ENCODE results near the gene VPS37C.
A peak's percentile ranks its signal among the peaks of the same experiment; 100 is the strongest.

VPS37C gene

GRCh38 chr11:61128947-61129638 is 32.1 kb downstream of the VPS37C start:
- H3K27ac ChIP-seq = peak overlapping the region; percentile 58
- TF ChIP-seq CTCF (conservative IDR thresholded peaks at IDR 0.05) (no peak), ZFX (IDR thresholded peaks at IDR 0.05) (no peak)

GRCh38 chr11:61127991-61128390 is 33.2 kb downstream of the VPS37C start:
- no peak for TF ChIP-seq CTCF (conservative IDR thresholded peaks at IDR 0.05)
- TF ChIP-seq ZFX (IDR thresholded peaks at IDR 0.05) = no peak
- no peak overlapping the region for H3K27ac ChIP-seq

GRCh38 chr11:61126256-61126655 is 35.0 kb downstream of the VPS37C start:
- TF ChIP-seq ZFX (IDR thresholded peaks at IDR 0.05) = no peak
- no peak for TF ChIP-seq CTCF (conservative IDR thresholded peaks at IDR 0.05)
- H3K27ac ChIP-seq = no peak overlapping the region

GRCh38 chr11:61125310-61125684 is 35.9 kb downstream of the VPS37C start:
- TF ChIP-seq ZFX (IDR thresholded peaks at IDR 0.05) (no peak), CTCF (conservative IDR thresholded peaks at IDR 0.05) (no peak)

GRCh38 chr11:61124574-61125309 is 36.5 kb downstream of the VPS37C start:
- H3K27ac ChIP-seq = no peak overlapping the region
- TF ChIP-seq ZFX (IDR thresholded peaks at IDR 0.05) = no peak
- TF ChIP-seq CTCF (conservative IDR thresholded peaks at IDR 0.05) = no peak

More at GRCh38 chr11:61125310-61125684, 35.9 kb downstream of the VPS37C start:
- H3K27ac ChIP-seq = no peak overlapping the region

- TF ChIP-seq ZFX (IDR thresholded peaks at IDR 0.05) (no peak), CTCF (conservative IDR thresholded peaks at IDR 0.05) (no peak)
Measured at GRCh38 chr11:61123775-61124571, 37.3 kb downstream of the VPS37C start.

GRCh38 chr11:61122761-61123160 is 38.5 kb downstream of the VPS37C start:
- H3K27ac ChIP-seq = no peak overlapping the region
- no peak for TF ChIP-seq CTCF (conservative IDR thresholded peaks at IDR 0.05)
- TF ChIP-seq ZFX (IDR thresholded peaks at IDR 0.05) = no peak

More at GRCh38 chr11:61123775-61124571, 37.3 kb downstream of the VPS37C start:
- no peak overlapping the region for H3K27ac ChIP-seq
